Parathyroid adenoma (tissue), 2 donors: Measurements from ENCODE around the gene EHMT2.
"Not testable (repeated sequence)": the region's sequence is repeated elsewhere in the genome, so short reads cannot be mapped to it uniquely, and the experiment has no call there.

Experiments used
- H2AFZ ChIP-seq: fragments of 300-600 bp; sonication (generic); one replicate; pipeline ENCODE4 v1.7.0; 2017; ENCODE audit warnings: antibody characterized with exemption, mild to moderate bottlenecking
- H3K27ac ChIP-seq: fragments of 300-600 bp; sonication (generic); one replicate; pipeline ENCODE4 v1.7.0; 2017
- H3K27me3 ChIP-seq: fragments of 300-600 bp; sonication (generic); one replicate; pipeline ENCODE4 v1.7.0; 2017; ENCODE audit warnings: low read length; ENCODE audit not compliant: control insufficient read depth, insufficient read depth
- H3K36me3 ChIP-seq: fragments of 300-600 bp; sonication (generic); one replicate; pipeline ENCODE4 v1.7.0; 2017; ENCODE audit warnings: low read length; ENCODE audit not compliant: control insufficient read depth, insufficient read depth
- H3K4me1 ChIP-seq: fragments of 300-600 bp; sonication (generic); one replicate; pipeline ENCODE4 v1.7.0; 2017; ENCODE audit warnings: control low read depth
- H3K4me2 ChIP-seq: fragments of 300-600 bp; sonication (generic); one replicate; pipeline ENCODE4 v1.7.0; 2017; ENCODE audit warnings: low read length
- H3K4me3 ChIP-seq: fragments of 300-600 bp; sonication (generic); one replicate; pipeline ENCODE4 v1.7.0; 2017; ENCODE audit warnings: low read depth, low read length
- H3K79me2 ChIP-seq: fragments of 300-600 bp; sonication (generic); one replicate; pipeline ENCODE4 v1.7.0; 2017; ENCODE audit warnings: control low read depth
- H3K9ac ChIP-seq: fragments of 300-600 bp; sonication (generic); one replicate; pipeline ENCODE4 v1.7.0; 2017; ENCODE audit warnings: mild to moderate bottlenecking
- H3K9me3 ChIP-seq: fragments of 300-600 bp; sonication (generic); one replicate; pipeline ENCODE4 v1.7.0; 2017; ENCODE audit warnings: low read length; ENCODE audit not compliant: control insufficient read depth
- TF ChIP-seq, protein P1 (sequence below): fragments of 300-600 bp; sonication (generic); IDR thresholded peaks from one replicate; pipeline ENCODE4 v1.7.0; 2017; ENCODE audit warnings: antibody characterized with exemption, mild to moderate bottlenecking
- donor health status: primary hyperparathyroidism.

Gene EHMT2

DNA sequence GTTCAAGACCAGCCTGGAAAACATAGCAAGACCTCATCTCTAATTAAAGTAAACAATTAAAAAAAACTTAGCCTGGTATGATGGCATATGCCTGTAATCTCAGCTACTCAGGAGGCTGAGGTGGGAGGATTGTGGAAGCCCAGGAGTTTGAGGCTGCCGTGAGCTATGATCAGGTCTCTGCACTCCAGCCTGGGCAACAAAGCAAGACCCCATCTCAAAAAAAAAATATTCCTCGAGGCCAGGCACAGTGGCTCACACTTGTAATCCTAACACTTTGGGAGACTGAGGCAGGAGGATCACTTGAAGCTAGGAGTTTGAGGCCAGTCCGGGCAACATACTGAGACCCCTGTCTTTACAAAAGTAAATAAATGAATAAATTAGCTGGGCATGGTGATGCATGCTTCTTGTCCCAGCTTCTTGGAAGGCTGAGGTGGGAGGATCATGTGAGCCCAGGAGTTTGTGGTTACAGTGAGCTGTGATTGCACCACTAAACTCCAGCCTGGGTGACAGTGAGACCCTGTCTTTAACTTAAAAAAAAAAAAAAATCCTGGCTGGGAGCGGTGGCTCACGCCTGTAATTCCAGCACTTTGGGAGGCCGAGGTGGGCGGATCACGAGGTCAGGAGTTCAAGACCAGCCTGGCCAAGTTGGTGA, 20.7 kb upstream of the EHMT2 start:
- H3K9me3 ChIP-seq: no peaks in the 10 kb centered on the region
- TF ChIP-seq, protein P1, sequence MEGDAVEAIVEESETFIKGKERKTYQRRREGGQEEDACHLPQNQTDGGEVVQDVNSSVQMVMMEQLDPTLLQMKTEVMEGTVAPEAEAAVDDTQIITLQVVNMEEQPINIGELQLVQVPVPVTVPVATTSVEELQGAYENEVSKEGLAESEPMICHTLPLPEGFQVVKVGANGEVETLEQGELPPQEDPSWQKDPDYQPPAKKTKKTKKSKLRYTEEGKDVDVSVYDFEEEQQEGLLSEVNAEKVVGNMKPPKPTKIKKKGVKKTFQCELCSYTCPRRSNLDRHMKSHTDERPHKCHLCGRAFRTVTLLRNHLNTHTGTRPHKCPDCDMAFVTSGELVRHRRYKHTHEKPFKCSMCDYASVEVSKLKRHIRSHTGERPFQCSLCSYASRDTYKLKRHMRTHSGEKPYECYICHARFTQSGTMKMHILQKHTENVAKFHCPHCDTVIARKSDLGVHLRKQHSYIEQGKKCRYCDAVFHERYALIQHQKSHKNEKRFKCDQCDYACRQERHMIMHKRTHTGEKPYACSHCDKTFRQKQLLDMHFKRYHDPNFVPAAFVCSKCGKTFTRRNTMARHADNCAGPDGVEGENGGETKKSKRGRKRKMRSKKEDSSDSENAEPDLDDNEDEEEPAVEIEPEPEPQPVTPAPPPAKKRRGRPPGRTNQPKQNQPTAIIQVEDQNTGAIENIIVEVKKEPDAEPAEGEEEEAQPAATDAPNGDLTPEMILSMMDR: no peak

DNA sequence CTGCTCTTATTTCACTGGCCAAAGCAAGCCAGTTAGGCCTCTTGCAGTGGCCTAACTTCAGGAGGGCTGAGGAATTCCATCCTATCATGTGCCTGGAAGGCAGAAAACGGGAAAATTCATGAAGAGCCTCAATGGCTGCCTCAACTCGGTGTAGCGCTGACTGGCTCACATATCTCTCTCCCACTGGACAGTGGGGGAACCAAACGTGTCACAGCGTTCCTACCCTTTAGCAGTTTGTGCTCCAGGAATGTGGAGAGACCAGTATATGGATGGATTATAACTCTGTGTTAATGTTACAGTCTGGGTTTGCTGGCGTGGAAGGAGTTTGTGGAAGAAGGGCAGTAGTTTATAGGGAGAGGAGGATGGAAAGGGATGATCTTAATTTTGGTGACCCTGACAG, 18.3 kb upstream of the EHMT2 start:
- no peak overlapping the region for H2AFZ ChIP-seq
- TF ChIP-seq, protein P1: no peak

More for the DNA sequence above, 20.7 kb upstream of the EHMT2 start:
- Histone ChIP-seq H3K9ac (no peak overlapping the region), H3K27me3 (no peaks in the 10 kb centered on the region), H3K4me3 (no peak overlapping the region), H3K36me3 (no peaks in the 10 kb centered on the region), H3K27ac (no peak overlapping the region), H3K4me1 (no peaks in the 10 kb centered on the region), H3K4me2 (no peak overlapping the region), H2AFZ (no peak overlapping the region), H3K79me2 (no peaks in the 10 kb centered on the region)

DNA sequence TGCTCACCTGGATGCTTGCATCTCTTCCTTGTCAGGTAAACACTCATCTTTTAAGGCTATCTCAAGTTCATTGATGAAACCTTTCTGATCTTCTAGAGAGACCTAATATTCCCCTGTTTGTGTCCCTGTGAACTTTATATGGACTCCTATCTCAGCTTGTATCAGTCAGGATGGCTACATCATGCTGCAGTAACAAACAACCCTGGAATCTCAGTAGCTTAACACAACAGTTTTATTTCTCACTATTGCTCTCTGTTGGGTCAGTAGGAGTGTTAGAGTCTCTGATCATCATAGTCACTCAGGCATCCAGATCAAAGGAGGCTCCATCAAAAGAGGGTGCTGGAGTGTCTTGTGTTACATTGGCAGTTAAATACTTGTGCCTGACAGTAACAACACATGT, 17.9 kb upstream of the EHMT2 start:
- Histone ChIP-seq H3K9me3 (no peaks in the 10 kb centered on the region), H3K4me2 (no peak overlapping the region), H3K36me3 (no peaks in the 10 kb centered on the region), H3K27ac (no peak overlapping the region), H3K4me3 (no peak overlapping the region), H3K79me2 (no peaks in the 10 kb centered on the region), H3K27me3 (no peaks in the 10 kb centered on the region), H3K9ac (no peak overlapping the region), H3K4me1 (no peaks in the 10 kb centered on the region), H2AFZ (no peak overlapping the region)
- TF ChIP-seq, protein P1: no peak

More for the DNA sequence above, 18.3 kb upstream of the EHMT2 start:
- H3K27me3 ChIP-seq: no peaks in the 10 kb centered on the region
- no peaks in the 10 kb centered on the region for H3K4me1 ChIP-seq
- H3K4me3 ChIP-seq: no peak overlapping the region
- H3K9ac ChIP-seq: no peak overlapping the region
- no peaks in the 10 kb centered on the region for H3K36me3 ChIP-seq
- H3K9me3 ChIP-seq: no peaks in the 10 kb centered on the region
- H3K79me2 ChIP-seq: no peaks in the 10 kb centered on the region
- H3K27ac ChIP-seq: no peak overlapping the region
- H3K4me2 ChIP-seq: no peak overlapping the region

DNA sequence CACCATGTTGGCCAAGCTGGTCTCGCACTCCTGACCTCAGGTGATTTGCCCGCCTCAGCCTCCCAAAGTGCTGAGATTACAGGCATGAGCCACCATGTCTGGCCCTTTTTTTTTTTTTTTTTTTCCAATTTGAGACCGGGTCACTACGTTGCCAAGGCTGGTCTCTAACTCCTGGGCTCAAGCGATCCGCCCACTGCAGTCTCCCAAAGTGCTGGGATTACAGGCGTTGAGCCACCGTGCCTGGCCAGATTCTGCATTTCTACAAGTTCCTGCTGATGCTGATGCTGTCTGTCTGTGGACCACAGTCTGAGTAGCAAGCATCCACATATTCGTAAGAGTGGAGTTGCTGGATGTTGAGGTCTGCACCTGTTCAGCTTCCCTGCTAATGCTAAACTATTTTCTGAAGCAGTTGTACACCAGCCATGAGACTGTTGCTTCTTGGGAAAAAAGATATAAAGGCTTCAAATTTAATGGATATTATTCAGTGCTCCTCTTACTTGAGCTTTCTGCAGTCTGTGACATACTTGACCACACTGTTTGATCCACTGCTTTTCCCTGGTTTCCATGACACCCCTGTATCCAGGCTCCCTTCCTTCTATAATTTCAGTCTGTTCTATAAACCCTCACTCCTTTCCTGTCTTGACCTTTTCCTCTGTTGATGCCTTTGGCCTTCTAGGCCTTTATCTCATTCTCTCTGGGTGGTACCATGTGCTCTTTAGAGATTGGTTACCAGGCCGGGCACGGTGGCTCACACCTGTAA, 14.5 kb upstream of the EHMT2 start:
- no peaks in the 10 kb centered on the region for H3K4me1 ChIP-seq
- no peak overlapping the region for H3K27ac ChIP-seq
- H3K79me2 ChIP-seq: no peaks in the 10 kb centered on the region
- no peak overlapping the region for H2AFZ ChIP-seq
- no peak overlapping the region for H3K9ac ChIP-seq
- no peaks in the 10 kb centered on the region for H3K9me3 ChIP-seq
- TF ChIP-seq, protein P1: no peak
- no peak overlapping the region for H3K4me2 ChIP-seq
- H3K4me3 ChIP-seq: no peak overlapping the region
- no peaks in the 10 kb centered on the region for H3K36me3 ChIP-seq
- no peaks in the 10 kb centered on the region for H3K27me3 ChIP-seq

DNA sequence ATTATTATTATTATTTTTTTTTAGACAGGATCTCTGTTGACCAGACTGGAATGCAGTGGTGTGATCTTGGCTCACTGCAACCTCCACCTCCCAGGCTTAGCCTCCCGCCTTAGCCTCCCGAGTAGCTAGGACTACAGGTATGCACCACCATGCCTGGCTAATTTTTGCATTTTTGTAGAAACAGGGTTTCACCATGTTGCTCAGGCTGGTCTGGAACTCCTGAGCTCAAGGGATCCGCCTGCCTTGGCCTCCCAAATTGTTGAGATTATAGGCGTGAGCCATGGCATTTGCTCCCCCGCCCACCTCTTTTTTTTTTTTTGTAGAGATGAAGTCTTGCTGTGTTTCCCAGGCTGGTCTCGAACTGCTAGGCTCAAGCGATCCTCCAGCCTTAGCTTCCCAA, 11.8 kb upstream of the EHMT2 start:
- H2AFZ ChIP-seq, H3K27ac ChIP-seq, H3K4me1 ChIP-seq: not testable (repeated sequence)

More for the DNA sequence above, 11.8 kb upstream of the EHMT2 start:
- H3K36me3 ChIP-seq, H3K27me3 ChIP-seq, H3K9ac ChIP-seq, H3K79me2 ChIP-seq, H3K4me2 ChIP-seq, H3K4me3 ChIP-seq, H3K9me3 ChIP-seq: not testable (repeated sequence)
